Naive thymus-derived CD8-positive, alpha-beta T cell (primary cell): Measurements from ENCODE around the gene SIGMAR1. TPM values are rescaled to one million over a fixed set of nuclear protein-coding genes. Genes with fewer than 3 reads are reported as not detected.

Experiments used
- ATAC-seq, 2 donors: fragments of 150-1000 bp; cut with Tn5 transposase in 1 of 2; sonication (Bioruptor Pico), chemical (Tn5 transposase) in 1 of 2; 1 replicate in 1 of 2; 2 replicates in 1 of 2; pipeline ENCODE4 v1.10.0; 2021; ENCODE audit warnings: mild to moderate bottlenecking in 2 of 2, moderate library complexity in 2 of 2
- POLR2A ChIA-PET: fragments of 350-600 bp; sonication (Branson Sonifier 250); formaldehyde crosslinking; loops from one replicate; lab custom pipeline; 2021; ENCODE audit warnings: antibody characterized with exemption; lab: Charles Lee
- DNase-seq, 10 donors: peaks; one replicate each; pipeline versions ENCODE4 v3.0.0 to v3.0.0-alpha.2; 2020 to 2022
- H3K27ac Mint-ChIP-seq, 10 donors: one replicate each; pipeline ENCODE4 v1.8.0; 2020 to 2022; ENCODE audit warnings: mild to moderate bottlenecking in 10 of 10, mixed read lengths in 10 of 10, moderate library complexity in 4 of 10, inconsistent platforms in 1 of 10
- H3K27me3 Mint-ChIP-seq, 5 donors: one replicate each; pipeline ENCODE4 v1.8.0; 2021 to 2022; ENCODE audit warnings: mixed read lengths in 5 of 5
- H3K36me3 Mint-ChIP-seq, 3 donors: one replicate each; pipeline ENCODE4 v1.8.0; 2020 to 2022; ENCODE audit warnings: mixed read lengths in 3 of 3, mild to moderate bottlenecking in 2 of 3, inconsistent platforms in 1 of 3
- H3K4me1 Mint-ChIP-seq, 4 donors: one replicate each; pipeline ENCODE4 v1.8.0; 2021 to 2022; ENCODE audit warnings: mixed read lengths in 4 of 4
- H3K4me3 Mint-ChIP-seq, 10 donors: one replicate each; pipeline ENCODE4 v1.8.0; 2020 to 2022; ENCODE audit warnings: mild to moderate bottlenecking in 10 of 10, mixed read lengths in 10 of 10, moderate library complexity in 6 of 10, inconsistent platforms in 1 of 10
- H3K9me3 Mint-ChIP-seq, 9 donors: one replicate each; pipeline ENCODE4 v1.8.0; 2020 to 2022; ENCODE audit warnings: mixed read lengths in 9 of 9, mild to moderate bottlenecking in 3 of 9, inconsistent platforms in 1 of 9, moderate library complexity in 1 of 9
- polyA plus RNA-seq, 3 donors: library from polyadenylated mRNA; unstranded; fragments of 300-500 nt; fragmentation: Illumina TruSeq; gene quantifications; one replicate each; pipeline ENCODE4 v1.2.3, GENCODE V29; 2021
- total RNA-seq, 8 experiments: library from RNA in 2 of 8; stranded (reverse) in 2 of 8; gene quantifications; one replicate each; pipeline ENCODE4 v1.2.3 and lab custom pipeline; 2021 to 2026

Gene SIGMAR1
- total and polyA plus RNA-seq, 5 experiments from 2014 or later: 37.7 to 78.4 (median 67.9) TPM

- H3K36me3 Mint-ChIP-seq: peaks cover 0 to 3% (median 0%) of the 10 kb centered on the region in 3 donors
- H3K9me3 Mint-ChIP-seq: no peaks in the 10 kb centered on the region
- H3K4me3 Mint-ChIP-seq: peak within 1 kb of the TSS; percentile 78 to 95 (median 86)
- peaks cover 19 to 27% (median 22%) of the 10 kb centered on the region in 4 donors for H3K4me1 Mint-ChIP-seq
- peak in 4 of 10 donors; percentile 29 to 55 (median 42) for DNase-seq
- POLR2A ChIA-PET: interaction anchor here (0.6 to 1.3 kb wide), 6 partner anchors 8 to 1136 kb away, joined by 3 to 6 read pairs (median 4); partner anchors contain the start of genes DCTN3 and SIGMAR1
- ATAC-seq: peak; percentile 89
- H3K27ac Mint-ChIP-seq: peak within 1 kb of the TSS in 6 of 10 donors; percentile 16 to 80 (median 48)
- peaks cover 22 to 66% (median 47%) of the 10 kb centered on the region in 5 donors for H3K27me3 Mint-ChIP-seq
Measured at GRCh38 chr9:34628656-34629490, 8.7 kb downstream of the SIGMAR1 start, which contains the start of gene ARID3C. TSS of gene ARID3C (minus strand) at chr9:34629066. CDS start at chr9:34628014, 1,052 bp downstream.

- no peak for DNase-seq
- peak overlapping the region; percentile 70 to 95 (median 85) for H3K4me3 Mint-ChIP-seq
- POLR2A ChIA-PET: interaction anchor here (0.6 to 1.3 kb wide), 3 partner anchors 9 to 1137 kb away, joined by 3 to 4 read pairs (median 3); partner anchors contain the start of gene SIGMAR1
- H3K36me3 Mint-ChIP-seq: peaks cover 0 to 3% (median 0%) of the 10 kb centered on the region in 3 donors
- ATAC-seq: peak in 1 of 2 donors; percentile 5
- peaks cover 0 to 2% (median 0%) of the 10 kb centered on the region in 9 donors for H3K9me3 Mint-ChIP-seq
- H3K4me1 Mint-ChIP-seq: peaks cover 21 to 32% (median 25%) of the 10 kb centered on the region in 4 donors
- peaks cover 26 to 75% (median 53%) of the 10 kb centered on the region in 5 donors for H3K27me3 Mint-ChIP-seq
- peak overlapping the region in 6 of 10 donors; percentile 3 to 75 (median 34) for H3K27ac Mint-ChIP-seq
Measured at GRCh38 chr9:34627716-34628655, 9.6 kb downstream of the SIGMAR1 start.

- H3K4me1 Mint-ChIP-seq: peaks cover 17 to 43% (median 35%) of the 10 kb centered on the region in 4 donors
- peaks cover 0 to 5% (median 3%) of the 10 kb centered on the region in 3 donors for H3K36me3 Mint-ChIP-seq
- DNase-seq (no peak), ATAC-seq (no peak)
- H3K27me3 Mint-ChIP-seq: peaks cover 30 to 81% (median 64%) of the 10 kb centered on the region in 5 donors
- peak overlapping the region in 1 of 10 donors; percentile 26 for H3K4me3 Mint-ChIP-seq
- POLR2A ChIA-PET: interaction anchor here (1.9 to 4.7 kb wide), 2 partner anchors 13 kb away, joined by 9 to 32 read pairs; partner anchors contain the start of genes RPP25L and SIGMAR1
- no peak overlapping the region for H3K27ac Mint-ChIP-seq
- H3K9me3 Mint-ChIP-seq: peaks cover 0 to 2% (median 0%) of the 10 kb centered on the region in 9 donors
Measured at GRCh38 chr9:34625186-34625486, 12.5 kb downstream of the SIGMAR1 start.

GRCh38 chr9:34624475-34625185, 13.0 kb downstream of the SIGMAR1 start:
- no peak overlapping the region for H3K4me3 Mint-ChIP-seq
- H3K36me3 Mint-ChIP-seq: peaks cover 0 to 5% (median 3%) of the 10 kb centered on the region in 3 donors
- ATAC-seq: no peak
- peaks cover 20 to 47% (median 38%) of the 10 kb centered on the region in 4 donors for H3K4me1 Mint-ChIP-seq
- no peak for DNase-seq
- peaks cover 0 to 2% (median 0%) of the 10 kb centered on the region in 9 donors for H3K9me3 Mint-ChIP-seq
- no peak overlapping the region for H3K27ac Mint-ChIP-seq
- POLR2A ChIA-PET: interaction anchor here (1.9 to 4.7 kb wide), 2 partner anchors 12 to 13 kb away, joined by 9 to 32 read pairs; partner anchors contain the start of genes RPP25L and SIGMAR1
- H3K27me3 Mint-ChIP-seq: peaks cover 30 to 75% (median 61%) of the 10 kb centered on the region in 5 donors

- DNase-seq (no peak), ATAC-seq (peak in 1 of 2 donors; percentile 15)
- Mint-ChIP-seq H3K36me3 (peaks cover 0 to 5% (median 3%) of the 10 kb centered on the region in 3 donors), H3K27me3 (peaks cover 30 to 65% (median 55%) of the 10 kb centered on the region in 5 donors), H3K4me1 (peaks cover 24 to 48% (median 44%) of the 10 kb centered on the region in 4 donors), H3K27ac (peak overlapping the region in 1 of 10 donors; percentile 57), H3K4me3 (peak overlapping the region; percentile 40 to 81 (median 62)), H3K9me3 (peaks cover 0 to 2% (median 0%) of the 10 kb centered on the region in 9 donors)
- POLR2A ChIA-PET: interaction anchor here (0.6 to 4.7 kb wide), 5 partner anchors 9 to 110 kb away, joined by 3 to 32 read pairs (median 4); partner anchors contain the start of genes GALT and SIGMAR1
Measured at GRCh38 chr9:34623374-34624235, 14.0 kb downstream of the SIGMAR1 start.

- H3K27me3 Mint-ChIP-seq: peaks cover 14 to 32% (median 29%) of the 10 kb centered on the region in 5 donors
- POLR2A ChIA-PET: interaction anchor here (0.7 to 2.4 kb wide), 11 partner anchors 8 to 1868 kb away, joined by 3 to 51 read pairs (median 4); partner anchors contain the start of genes ARID3C, GALT, RPP25L and SIGMAR1
Measured at GRCh38 chr9:34620061-34620994, 17.3 kb downstream of the SIGMAR1 start, which contains the start of gene DCTN3. TSS of gene DCTN3 (minus strand) at chr9:34620495. CDS start at chr9:34620464, 31 bp downstream.

GRCh38 chr9:34615132-34615531, 22.5 kb downstream of the SIGMAR1 start:
- Mint-ChIP-seq H3K27ac (no peak overlapping the region), H3K27me3 (no peaks in the 10 kb centered on the region), H3K9me3 (no peaks in the 10 kb centered on the region), H3K4me1 (peaks cover 22 to 43% (median 35%) of the 10 kb centered on the region in 4 donors), H3K4me3 (no peak overlapping the region), H3K36me3 (peaks cover 6 to 32% (median 7%) of the 10 kb centered on the region in 3 donors)
- DNase-seq (no peak), ATAC-seq (no peak)
- POLR2A ChIA-PET: interaction anchor here (0.7 to 1.7 kb wide), 4 partner anchors 8 to 480 kb away, joined by 3 to 5 read pairs (median 4); partner anchors contain the start of genes GALT and SIGMAR1

More at GRCh38 chr9:34620061-34620994, 17.3 kb downstream of the SIGMAR1 start, which contains the start of gene DCTN3:
- peak within 1 kb of the TSS; percentile 79 to 97 (median 93) for H3K27ac Mint-ChIP-seq
- peaks cover 22 to 37% (median 35%) of the 10 kb centered on the region in 4 donors for H3K4me1 Mint-ChIP-seq
- peaks cover 7 to 27% (median 10%) of the 10 kb centered on the region in 3 donors for H3K36me3 Mint-ChIP-seq
- peak; percentile 78 to 97 (median 90) for DNase-seq
- peaks cover 0 to 2% (median 0%) of the 10 kb centered on the region in 9 donors for H3K9me3 Mint-ChIP-seq
- ATAC-seq: peak; percentile 97
- peak within 1 kb of the TSS; percentile 92 to 98 (median 95) for H3K4me3 Mint-ChIP-seq

- Mint-ChIP-seq H3K4me3 (peak overlapping the region; percentile 88 to 95 (median 92)), H3K27ac (peak overlapping the region; percentile 77 to 99 (median 92)), H3K4me1 (peaks cover 11 to 31% (median 22%) of the 10 kb centered on the region in 4 donors), H3K27me3 (no peaks in the 10 kb centered on the region), H3K9me3 (no peaks in the 10 kb centered on the region), H3K36me3 (peaks cover 6 to 29% (median 7%) of the 10 kb centered on the region in 3 donors)
- POLR2A ChIA-PET: interaction anchor here (0.6 to 3.1 kb wide), 8 partner anchors 8 to 52 kb away, joined by 3 to 30 read pairs (median 8); partner anchors contain the start of genes ARID3C, DCTN3, GALT and SIGMAR1
- DNase-seq (peak; percentile 36 to 86 (median 67)), ATAC-seq (peak; percentile 43)
Measured at GRCh38 chr9:34612788-34613390, 24.7 kb downstream of the SIGMAR1 start.
